Measurements from ENCODE around the gene RND2. TPM values are rescaled to one million over a fixed set of nuclear protein-coding genes. Genes with fewer than 3 reads are reported as not detected.
A peak's percentile ranks its signal among the peaks of the same experiment; 100 is the strongest.

RND2 gene
- total RNA-seq, 4 donors from 2014 or later: 1.5 to 4.5 (median 2.5) TPM

- peaks cover 0 to 26% of the 10 kb centered on the region in 2 donors for H3K36me3 ChIP-seq
- peak overlapping the region; percentile 69 to 92 (median 90) for H3K27ac ChIP-seq
- TF ChIP-seq POLR2AphosphoS5 (IDR thresholded peaks at IDR 0.05) (peak; percentile 21), EP300 (IDR thresholded peaks at IDR 0.05) (no peak)
- H3K27me3 ChIP-seq: no peaks in the 10 kb centered on the region
- peak overlapping the region; percentile 93 to 100 for H3K4me3 ChIP-seq
- H3K4me1 ChIP-seq: peaks cover 0 to 75% (median 41%) of the 10 kb centered on the region in 3 donors
- peak; percentile 57 for ATAC-seq
- H3K9me3 ChIP-seq: no peaks in the 10 kb centered on the region
- WGBS, 2 donors (ENCODE audit: low coverage in 1 of 2): 3 to 34% methylated on average over 15 to 16 of the region's 40 CpGs
These were observed 4.0 kb upstream of the RND2 start for GRCh38 chr17:43020789-43021740.

GRCh38 chr17:43021741-43022512, 3.1 kb upstream of the RND2 start, which contains the start of gene VAT1:
TSS of gene VAT1 (minus strand) at chr17:43022385. CDS start at chr17:43022322, 63 bp downstream.
- Histone ChIP-seq H3K27me3 (no peaks in the 10 kb centered on the region), H3K36me3 (peaks cover 0 to 17% of the 10 kb centered on the region in 2 donors), H3K4me1 (peaks cover 0 to 69% (median 35%) of the 10 kb centered on the region in 3 donors), H3K4me3 (peak within 1 kb of the TSS; percentile 93 to 100), H3K9me3 (no peaks in the 10 kb centered on the region), H3K27ac (peak within 1 kb of the TSS; percentile 69 to 92 (median 90))
- TF ChIP-seq EP300 (IDR thresholded peaks at IDR 0.05): no peak
- TF ChIP-seq CTCF (IDR thresholded peaks at IDR 0.05): peak in 2 of 4 experiments; percentile 2 to 13
- peak in 1 of 2 donors; percentile 23 for TF ChIP-seq POLR2A (IDR thresholded peaks at IDR 0.05)
- peak; percentile 43 for TF ChIP-seq POLR2AphosphoS5 (IDR thresholded peaks at IDR 0.05)
- peak; percentile 71 for ATAC-seq
- 0% methylated on average over 9 of the region's 80 CpGs; no CpG with 5 or more reads in 1 of the 2 donors for WGBS, 2 donors (ENCODE audit: low coverage in 1 of 2)

GRCh38 chr17:43025290-43025657, 243 bp downstream of the RND2 start:
- H3K9me3 ChIP-seq: no peaks in the 10 kb centered on the region
- peaks cover 0 to 41% (median 15%) of the 10 kb centered on the region in 3 donors for H3K4me1 ChIP-seq
- H3K27me3 ChIP-seq: no peaks in the 10 kb centered on the region
- WGBS, 2 donors (ENCODE audit: low coverage in 1 of 2): 28 to 40% methylated on average over 3 to 6 of the region's 27 CpGs
- peak overlapping the region in 3 of 4 donors; percentile 81 to 84 (median 81) for H3K27ac ChIP-seq
- no peaks in the 10 kb centered on the region for H3K36me3 ChIP-seq
- H3K4me3 ChIP-seq: peak overlapping the region; percentile 39 to 63
- TF ChIP-seq POLR2AphosphoS5 (IDR thresholded peaks at IDR 0.05) (no peak), CTCF (IDR thresholded peaks at IDR 0.05) (no peak), EP300 (IDR thresholded peaks at IDR 0.05) (no peak), POLR2A (IDR thresholded peaks at IDR 0.05) (no peak)
- no peak for ATAC-seq

- Histone ChIP-seq H3K36me3 (no peaks in the 10 kb centered on the region), H3K27ac (peak overlapping the region in 3 of 4 donors; percentile 81 to 84 (median 81)), H3K4me3 (no peak overlapping the region), H3K27me3 (no peaks in the 10 kb centered on the region), H3K9me3 (no peaks in the 10 kb centered on the region), H3K4me1 (peaks cover 0 to 35% (median 11%) of the 10 kb centered on the region in 3 donors)
- ATAC-seq: no peak
- no peak for TF ChIP-seq POLR2AphosphoS5 (IDR thresholded peaks at IDR 0.05)
- TF ChIP-seq POLR2A (IDR thresholded peaks at IDR 0.05): no peak
- no peak for TF ChIP-seq CTCF (IDR thresholded peaks at IDR 0.05)
- TF ChIP-seq EP300 (IDR thresholded peaks at IDR 0.05): no peak
- WGBS, 2 donors (ENCODE audit: low coverage in 1 of 2): 29 to 74% methylated on average over 4 to 6 of the region's 16 CpGs
These were observed 921 bp downstream of the RND2 start for GRCh38 chr17:43025766-43026537.

Measured in gastroesophageal sphincter (tissue), 4 donors.